ENCODE results near the gene FXR2. TPM values are rescaled to one million over a fixed set of nuclear protein-coding genes. Genes with fewer than 3 reads are reported as not detected.

FXR2 gene
- total RNA-seq, 5 donors from 2014 or later (not counting 1 experiment from before 2014, with no cell fraction given) = 25.4 to 44.7 (median 40.5) TPM

DNA sequence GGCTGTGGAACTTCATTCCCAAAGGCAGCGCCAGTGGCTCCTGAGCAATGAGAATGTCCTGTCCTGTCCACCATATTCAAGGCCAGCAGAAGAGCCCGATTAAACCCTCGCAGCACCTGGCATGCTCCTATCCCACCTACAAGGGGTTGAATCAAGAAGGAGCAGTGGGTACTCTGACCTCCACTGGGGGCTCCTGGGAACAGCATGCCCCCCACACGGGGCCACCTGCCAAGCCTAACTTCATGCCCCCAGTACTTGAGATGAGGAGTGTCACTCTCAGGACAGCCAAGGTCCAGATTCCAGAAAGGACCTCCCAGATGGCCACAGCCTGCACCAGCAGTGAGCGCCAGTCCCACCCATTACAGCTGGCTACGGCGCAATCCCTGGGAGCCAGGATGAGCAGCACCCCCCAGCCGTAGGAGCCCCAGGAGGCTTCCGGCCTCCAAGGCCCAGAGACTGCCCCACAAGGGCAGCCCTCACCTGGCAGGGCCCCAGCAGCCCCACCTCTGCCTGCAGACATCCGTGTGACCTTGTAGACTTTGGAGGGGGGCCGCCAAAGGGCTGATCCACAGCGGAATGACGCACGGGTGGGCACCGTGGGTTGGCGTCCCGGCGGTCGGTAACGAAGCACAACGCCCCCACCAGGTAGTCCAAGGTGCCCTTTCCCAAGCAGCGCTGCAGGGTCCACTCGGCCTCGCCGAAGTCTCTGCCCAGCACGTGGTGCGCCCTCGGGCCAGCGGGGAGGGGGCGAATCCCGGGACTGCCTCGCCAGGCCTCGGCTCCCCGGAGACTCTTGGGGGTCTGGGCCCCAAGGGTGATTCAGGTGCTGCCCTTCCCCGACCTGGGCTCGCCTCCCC, 32.1 kb downstream of the FXR2 start:
- ChIA-PET CTCF (interaction anchor here in 1 of 2 donors (1.4 kb wide), 1 partner anchor 105 kb away, joined by 16 read pairs; the partner anchor contains the start of genes TP53 and WRAP53), POLR2A (interaction anchor here (0.6 to 2.1 kb wide), 5 partner anchors 8 to 253 kb away, joined by 3 to 10 read pairs (median 5); partner anchors contain the start of genes NEURL4 (in 1 of the 2) and SENP3 (in 1 of the 2))
- H3K4me1 Mint-ChIP-seq = peaks cover 59 to 68% (median 64%) of the 10 kb centered on the region in 3 donors
- H3K27me3 Mint-ChIP-seq = no peaks in the 10 kb centered on the region
- H3K27ac Mint-ChIP-seq = peak overlapping the region; percentile 81 to 82
- H3K4me3 Mint-ChIP-seq = peak overlapping the region; percentile 72 to 99 (median 90)
- Histone ChIP-seq H3K36me3 (ENCODE audit: control insufficient read depth in 2 of 2, extremely low read depth in 1 of 2, insufficient read depth in 1 of 2, low read length in 1 of 2) (peaks cover 8 to 31% of the 10 kb centered on the region in 2 donors), H3K9me3 (no peaks in the 10 kb centered on the region), H3K27ac (ENCODE audit: low read length) (peak overlapping the region; percentile 91), H3K27me3 (replicated peaks in 1 of 2; ENCODE audit: control insufficient read depth in 2 of 2, extremely low read depth in 1 of 2, insufficient read depth in 2 of 2, low read length in 1 of 2) (no peaks in the 10 kb centered on the region), H3K4me1 (ENCODE audit: control insufficient read depth in 1 of 2, extremely low read depth in 1 of 2, insufficient read depth in 2 of 2, low read length in 2 of 2) (peaks cover 27 to 62% of the 10 kb centered on the region in 2 experiments), H3K4me3 (ENCODE audit: control insufficient read depth in 1 of 2, extremely low read depth in 1 of 2, low read length in 1 of 2) (peak overlapping the region; percentile 35 to 79)
- DNase-seq (no peak), ATAC-seq (replicated peaks in 1 of 4) (no peak)
- H3K9me3 Mint-ChIP-seq = no peaks in the 10 kb centered on the region
- WGBS (ENCODE audit: insufficient coverage) = 94% methylated on average over 23 of the region's 36 CpGs
- peaks cover 19% of the 10 kb centered on the region for H3K36me3 Mint-ChIP-seq

- DNase-seq = no peak
- no peak overlapping the region for H3K4me3 ChIP-seq (ENCODE audit: control insufficient read depth in 1 of 2, extremely low read depth in 1 of 2, low read length in 1 of 2)
- peaks cover 27 to 72% of the 10 kb centered on the region in 2 experiments for H3K4me1 ChIP-seq (ENCODE audit: control insufficient read depth in 1 of 2, extremely low read depth in 1 of 2, insufficient read depth in 2 of 2, low read length in 2 of 2)
- Mint-ChIP-seq H3K27me3 (no peaks in the 10 kb centered on the region), H3K36me3 (peaks cover 34% of the 10 kb centered on the region), H3K27ac (peak overlapping the region; percentile 56 to 72), H3K4me1 (peaks cover 68 to 84% (median 81%) of the 10 kb centered on the region in 3 donors), H3K4me3 (peak overlapping the region in 2 of 3 donors; percentile 0 to 49), H3K9me3 (no peaks in the 10 kb centered on the region)
- no peaks in the 10 kb centered on the region for H3K9me3 ChIP-seq
- H3K27me3 ChIP-seq (replicated peaks in 1 of 2; ENCODE audit: control insufficient read depth in 2 of 2, extremely low read depth in 1 of 2, insufficient read depth in 2 of 2, low read length in 1 of 2) = no peaks in the 10 kb centered on the region
- POLR2A ChIA-PET = interaction anchor here in 1 of 2 donors (0.5 to 0.7 kb wide), 2 partner anchors 137 to 552 kb away, joined by 3 read pairs; no protein-coding TSS in a partner anchor
- CTCF ChIA-PET = interaction anchor here in 1 of 2 donors (0.9 kb wide), 1 partner anchor 33 kb away, joined by 3 read pairs; the partner anchor contains the start of gene FXR2
- no peak for ATAC-seq (replicated peaks in 1 of 4)
- no peak overlapping the region for H3K27ac ChIP-seq (ENCODE audit: low read length)
- WGBS (ENCODE audit: insufficient coverage) = 85% methylated on average over 15 of the region's 23 CpGs
- H3K36me3 ChIP-seq (ENCODE audit: control insufficient read depth in 2 of 2, extremely low read depth in 1 of 2, insufficient read depth in 1 of 2, low read length in 1 of 2) = peaks cover 8 to 32% of the 10 kb centered on the region in 2 donors
Observed at GRCh38 chr17:7580604-7581575, 33.8 kb downstream of the FXR2 start.

GRCh38 chr17:7579834-7580603, 34.7 kb downstream of the FXR2 start:
- H3K4me1 Mint-ChIP-seq = peaks cover 68 to 88% (median 86%) of the 10 kb centered on the region in 3 donors
- no peak overlapping the region for H3K4me3 ChIP-seq (ENCODE audit: control insufficient read depth in 1 of 2, extremely low read depth in 1 of 2, low read length in 1 of 2)
- WGBS (ENCODE audit: insufficient coverage) = 39% methylated on average over 8 of the region's 12 CpGs

DNA sequence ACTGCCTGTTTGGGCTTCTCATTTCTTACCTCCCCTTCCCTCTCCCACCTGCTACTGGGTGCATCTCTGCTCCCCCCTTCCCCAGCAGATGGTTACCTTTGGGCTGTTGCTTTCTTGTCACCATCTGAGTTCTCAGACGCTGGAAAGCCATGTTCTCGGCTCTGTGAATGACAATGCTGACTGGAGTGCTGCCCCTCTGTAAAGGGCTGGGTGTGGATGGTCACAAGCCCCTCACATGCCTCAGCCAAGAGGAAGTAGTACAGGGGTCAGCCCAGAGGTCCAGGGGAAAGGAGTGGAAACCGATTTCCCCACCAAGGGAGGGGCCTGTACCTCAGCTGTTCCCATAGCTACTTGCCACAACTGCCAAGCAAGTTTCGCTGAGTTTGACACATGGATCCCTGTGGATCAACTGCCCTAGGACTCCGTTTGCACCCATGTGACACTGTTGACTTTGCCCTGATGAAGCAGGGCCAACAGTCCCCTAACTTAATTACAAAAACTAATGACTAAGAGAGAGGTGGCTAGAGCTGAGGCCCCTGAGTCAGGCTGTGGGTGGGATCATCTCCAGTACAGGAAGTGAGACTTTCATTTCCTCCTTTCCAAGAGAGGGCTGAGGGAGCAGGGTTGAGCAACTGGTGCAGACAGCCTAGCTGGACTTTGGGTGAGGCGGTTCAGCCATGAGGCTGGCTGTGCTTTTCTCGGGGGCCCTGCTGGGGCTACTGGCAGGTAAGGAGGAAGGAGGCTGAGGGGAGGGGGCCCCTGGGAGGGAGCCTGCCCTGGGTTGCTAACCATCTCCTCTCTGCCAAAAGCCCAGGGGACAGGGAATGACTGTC, 35.5 kb downstream of the FXR2 start, which contains the start of gene CD68:
TSS of gene CD68 (plus strand) at position 638 of the 833 bp plus-strand sequence. CDS start at position 678, 40 bp downstream.
- peak; percentile 3 to 33 (median 26) for ATAC-seq (replicated peaks in 1 of 4)
- H3K27ac ChIP-seq (ENCODE audit: low read length) = peak within 1 kb of the TSS; percentile 66
- WGBS (ENCODE audit: insufficient coverage) = 20% methylated on average over 1 of the region's 7 CpGs
- Mint-ChIP-seq H3K27ac (peak within 1 kb of the TSS; percentile 72 to 91), H3K4me1 (peaks cover 68 to 89% (median 88%) of the 10 kb centered on the region in 3 donors), H3K36me3 (peaks cover 49% of the 10 kb centered on the region), H3K27me3 (no peaks in the 10 kb centered on the region), H3K4me3 (peak within 1 kb of the TSS in 2 of 3 donors; percentile 53 to 55), H3K9me3 (no peaks in the 10 kb centered on the region)
- peaks cover 33 to 72% of the 10 kb centered on the region in 2 experiments for H3K4me1 ChIP-seq (ENCODE audit: control insufficient read depth in 1 of 2, extremely low read depth in 1 of 2, insufficient read depth in 2 of 2, low read length in 2 of 2)
- CTCF ChIA-PET = interaction anchor here in 1 of 2 donors (0.5 kb wide), 1 partner anchor 274 kb away, joined by 5 read pairs; no protein-coding TSS in a partner anchor
- no peaks in the 10 kb centered on the region for H3K27me3 ChIP-seq (replicated peaks in 1 of 2; ENCODE audit: control insufficient read depth in 2 of 2, extremely low read depth in 1 of 2, insufficient read depth in 2 of 2, low read length in 1 of 2)
- POLR2A ChIA-PET = no interaction called here
- peaks cover 15 to 47% of the 10 kb centered on the region in 2 donors for H3K36me3 ChIP-seq (ENCODE audit: control insufficient read depth in 2 of 2, extremely low read depth in 1 of 2, insufficient read depth in 1 of 2, low read length in 1 of 2)
- peak within 1 kb of the TSS in 1 of 2 donors; percentile 19 for H3K4me3 ChIP-seq (ENCODE audit: control insufficient read depth in 1 of 2, extremely low read depth in 1 of 2, low read length in 1 of 2)
- H3K9me3 ChIP-seq = no peaks in the 10 kb centered on the region
- peak in 9 of 35 experiments; percentile 17 to 59 (median 32) for DNase-seq

More at GRCh38 chr17:7579834-7580603, 34.7 kb downstream of the FXR2 start:
- peaks cover 31 to 72% of the 10 kb centered on the region in 2 experiments for H3K4me1 ChIP-seq (ENCODE audit: control insufficient read depth in 1 of 2, extremely low read depth in 1 of 2, insufficient read depth in 2 of 2, low read length in 2 of 2)
- DNase-seq (no peak), ATAC-seq (replicated peaks in 1 of 4) (no peak)
- ChIA-PET CTCF (interaction anchor here (0.5 to 0.9 kb wide), 2 partner anchors 34 to 274 kb away, joined by 3 to 5 read pairs; partner anchors contain the start of gene FXR2 (in 1 of the 2)), POLR2A (interaction anchor here in 1 of 2 donors (0.5 to 0.7 kb wide), 2 partner anchors 136 to 552 kb away, joined by 3 read pairs; no protein-coding TSS in a partner anchor)
- H3K27ac Mint-ChIP-seq = peak overlapping the region; percentile 72 to 91
- no peaks in the 10 kb centered on the region for H3K9me3 Mint-ChIP-seq
- peak overlapping the region; percentile 66 for H3K27ac ChIP-seq (ENCODE audit: low read length)
- H3K27me3 ChIP-seq (replicated peaks in 1 of 2; ENCODE audit: control insufficient read depth in 2 of 2, extremely low read depth in 1 of 2, insufficient read depth in 2 of 2, low read length in 1 of 2) = no peaks in the 10 kb centered on the region
- no peaks in the 10 kb centered on the region for H3K27me3 Mint-ChIP-seq
- H3K9me3 ChIP-seq = no peaks in the 10 kb centered on the region
- peaks cover 8 to 39% of the 10 kb centered on the region in 2 donors for H3K36me3 ChIP-seq (ENCODE audit: control insufficient read depth in 2 of 2, extremely low read depth in 1 of 2, insufficient read depth in 1 of 2, low read length in 1 of 2)
- peak overlapping the region in 1 of 3 donors; percentile 53 for H3K4me3 Mint-ChIP-seq
- H3K36me3 Mint-ChIP-seq = peaks cover 41% of the 10 kb centered on the region

All from T-cell (primary cell).